ENCODE data around the gene MAD1L1. TPM values are rescaled to one million over a fixed set of nuclear protein-coding genes. Genes with fewer than 3 reads are reported as not detected.

Gene MAD1L1
- total and polyA plus RNA-seq, 2 of the 13 experiments (the other 11 are each of a cell fraction or from before 2014, with no cell fraction given) = 17.4 to 64.7 TPM

- no peak for TF ChIP-seq ZNF737 (CRISPR knock-in tag; IDR thresholded peaks at IDR 0.05; ENCODE audit: borderline replicate concordance)
- no peak for TF ChIP-seq NCOR1 (IDR thresholded peaks at IDR 0.05; ENCODE audit: borderline replicate concordance, low read length)
- TF ChIP-seq ZKSCAN8 (CRISPR knock-in tag; IDR thresholded peaks at IDR 0.05; ENCODE audit: borderline replicate concordance) = no peak
- peak; percentile 59 for TF ChIP-seq CBX1 (IDR thresholded peaks at IDR 0.05; ENCODE audit: low read depth)
- no peak for TF ChIP-seq RARA (CRISPR knock-in tag; IDR thresholded peaks at IDR 0.05)
- peak; percentile 90; the same call in 1 of the 2 replicates for TF ChIP-seq REL (CRISPR knock-in tag; conservative IDR thresholded peaks at IDR 0.05)
- no peak for TF ChIP-seq SNAPC2 (CRISPR knock-in tag; IDR thresholded peaks at IDR 0.05)
- no peak for TF ChIP-seq IRF1 (CRISPR knock-in tag; IDR thresholded peaks at IDR 0.05; ENCODE audit: low read depth)
- TF ChIP-seq ZNF503 (CRISPR knock-in tag; IDR thresholded peaks at IDR 0.05) = no peak
- no peak for TF ChIP-seq ARID2 (CRISPR knock-in tag; IDR thresholded peaks at IDR 0.05; ENCODE audit: borderline replicate concordance)
- TF ChIP-seq ADNP (CRISPR knock-in tag; IDR thresholded peaks at IDR 0.05) = no peak
- TF ChIP-seq FLYWCH1 (CRISPR knock-in tag; IDR thresholded peaks at IDR 0.05) = no peak
- no peak; the same call in 1 of the 2 replicates for TF ChIP-seq ZBTB10 (CRISPR knock-in tag; IDR thresholded peaks at IDR 0.05; ENCODE audit: borderline replicate concordance)
- peak; percentile 52; the same call in 1 of the 2 replicates for TF ChIP-seq ZNF761 (CRISPR knock-in tag; conservative IDR thresholded peaks at IDR 0.05)
- peak; percentile 83; the same call in 1 of the 2 replicates for TF ChIP-seq ZNF572 (CRISPR knock-in tag; IDR thresholded peaks at IDR 0.05)
- TF ChIP-seq POGZ (CRISPR knock-in tag; IDR thresholded peaks at IDR 0.05) = peak; percentile 57
- no peak for TF ChIP-seq SKI (IDR thresholded peaks at IDR 0.05; ENCODE audit: partially characterized antibody)
- no peak for TF ChIP-seq GRHL1 (CRISPR knock-in tag; conservative IDR thresholded peaks at IDR 0.05)
- TF ChIP-seq ZNF234 (CRISPR knock-in tag; conservative IDR thresholded peaks at IDR 0.05) = no peak
- TF ChIP-seq KMT2B (CRISPR knock-in tag; IDR thresholded peaks at IDR 0.05) = peak; percentile 88
- TF ChIP-seq SRY (CRISPR knock-in tag; IDR thresholded peaks at IDR 0.05) = peak; percentile 74; the same call in 1 of the 2 replicates
- TF ChIP-seq KAT8 (CRISPR knock-in tag; IDR thresholded peaks at IDR 0.05) = peak; percentile 96
- TF ChIP-seq PITX1 (CRISPR knock-in tag; IDR thresholded peaks at IDR 0.05) = peak; percentile 66
Observed at GRCh38 chr7:2241580-2242540, 9.1 kb upstream of the MAD1L1 start, which contains the start of the genes MRM2 and NUDT1 (continued).

All from HepG2 (cell line).